ENCODE measurements around the gene IRF6.

Gene IRF6

GRCh38 chr1:209805875-209806760 is at the start of gene IRF6:
IRF6 (minus strand) TSS chr1:209806142; CDS start chr1:209801413, 4,729 bp downstream.
- peak; percentile 49 for DNase-seq (ENCODE audit: low read depth)
- no peak within 1 kb of the TSS for H3K4me3 ChIP-seq (ENCODE audit: control insufficient read depth, low read depth, low read length)
- TF ChIP-seq, protein P1, sequence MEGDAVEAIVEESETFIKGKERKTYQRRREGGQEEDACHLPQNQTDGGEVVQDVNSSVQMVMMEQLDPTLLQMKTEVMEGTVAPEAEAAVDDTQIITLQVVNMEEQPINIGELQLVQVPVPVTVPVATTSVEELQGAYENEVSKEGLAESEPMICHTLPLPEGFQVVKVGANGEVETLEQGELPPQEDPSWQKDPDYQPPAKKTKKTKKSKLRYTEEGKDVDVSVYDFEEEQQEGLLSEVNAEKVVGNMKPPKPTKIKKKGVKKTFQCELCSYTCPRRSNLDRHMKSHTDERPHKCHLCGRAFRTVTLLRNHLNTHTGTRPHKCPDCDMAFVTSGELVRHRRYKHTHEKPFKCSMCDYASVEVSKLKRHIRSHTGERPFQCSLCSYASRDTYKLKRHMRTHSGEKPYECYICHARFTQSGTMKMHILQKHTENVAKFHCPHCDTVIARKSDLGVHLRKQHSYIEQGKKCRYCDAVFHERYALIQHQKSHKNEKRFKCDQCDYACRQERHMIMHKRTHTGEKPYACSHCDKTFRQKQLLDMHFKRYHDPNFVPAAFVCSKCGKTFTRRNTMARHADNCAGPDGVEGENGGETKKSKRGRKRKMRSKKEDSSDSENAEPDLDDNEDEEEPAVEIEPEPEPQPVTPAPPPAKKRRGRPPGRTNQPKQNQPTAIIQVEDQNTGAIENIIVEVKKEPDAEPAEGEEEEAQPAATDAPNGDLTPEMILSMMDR (conservative IDR thresholded peaks at IDR 0.05; ENCODE audit: control insufficient read depth, insufficient read depth, low read depth, low read length): no peak

DNA sequence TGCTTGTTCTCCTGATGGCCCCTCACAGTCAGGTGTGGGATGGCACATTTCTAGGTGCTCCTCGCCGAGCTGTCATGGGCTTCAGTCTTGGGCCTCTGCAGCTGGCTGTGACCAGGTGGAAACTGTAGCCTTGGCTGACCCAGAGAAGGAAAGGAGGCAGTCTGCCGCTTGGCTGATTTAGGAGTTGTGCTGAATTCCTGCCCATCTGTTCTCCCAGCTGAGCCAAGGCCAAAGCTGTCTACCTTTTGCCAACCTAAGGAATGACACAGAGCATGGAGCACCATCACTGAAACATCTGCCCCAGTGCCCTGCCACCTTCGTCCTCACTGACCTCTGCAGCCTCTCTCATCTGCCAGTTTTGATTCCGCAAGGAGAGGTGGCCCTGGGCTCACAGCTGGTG is 49.7 kb upstream of the IRF6 start:
- H3K4me3 ChIP-seq (ENCODE audit: control insufficient read depth, low read depth, low read length): no peak overlapping the region
- DNase-seq (ENCODE audit: low read depth): no peak
- TF ChIP-seq, protein P1 (conservative IDR thresholded peaks at IDR 0.05; ENCODE audit: control insufficient read depth, insufficient read depth, low read depth, low read length): no peak

GRCh38 chr1:209855006-209855405 is 49.1 kb upstream of the IRF6 start:
- no peak for DNase-seq (ENCODE audit: low read depth)
- TF ChIP-seq, protein P1 (conservative IDR thresholded peaks at IDR 0.05; ENCODE audit: control insufficient read depth, insufficient read depth, low read depth, low read length): no peak
- no peak overlapping the region for H3K4me3 ChIP-seq (ENCODE audit: control insufficient read depth, low read depth, low read length)

- no peak overlapping the region for H3K4me3 ChIP-seq (ENCODE audit: control insufficient read depth, low read depth, low read length)
- DNase-seq (ENCODE audit: low read depth): no peak
- TF ChIP-seq, protein P1 (conservative IDR thresholded peaks at IDR 0.05; ENCODE audit: control insufficient read depth, insufficient read depth, low read depth, low read length): no peak
These were observed 48.3 kb upstream of the IRF6 start for GRCh38 chr1:209854196-209854595.

GRCh38 chr1:209853676-209854075 is 47.7 kb upstream of the IRF6 start:
- TF ChIP-seq, protein P1 (conservative IDR thresholded peaks at IDR 0.05; ENCODE audit: control insufficient read depth, insufficient read depth, low read depth, low read length): no peak

GRCh38 chr1:209850342-209850979 is 44.5 kb upstream of the IRF6 start:
- TF ChIP-seq, protein P1 (conservative IDR thresholded peaks at IDR 0.05; ENCODE audit: control insufficient read depth, insufficient read depth, low read depth, low read length): peak; percentile 57
- peak; percentile 87 for DNase-seq (ENCODE audit: low read depth)
- no peak overlapping the region for H3K4me3 ChIP-seq (ENCODE audit: control insufficient read depth, low read depth, low read length)

More at GRCh38 chr1:209853676-209854075, 47.7 kb upstream of the IRF6 start:
- no peak for DNase-seq (ENCODE audit: low read depth)
- H3K4me3 ChIP-seq (ENCODE audit: control insufficient read depth, low read depth, low read length): no peak overlapping the region
